Nephron progenitor cell (in vitro differentiated cells): Measurements from ENCODE around the gene ZNF512B.
"Not testable (repeated sequence)": the region's sequence is repeated elsewhere in the genome, so short reads cannot be mapped to it uniquely, and the experiment has no call there.

Source experiments
- DNase-seq: peaks from one replicate; pipeline ENCODE4 v3.0.0; 2021
- H3K27ac Mint-ChIP-seq: 2 replicates; pipeline ENCODE4 v1.8.0; 2021; ENCODE audit warnings: mild to moderate bottlenecking, moderate library complexity, mixed read lengths
- H3K27me3 Mint-ChIP-seq: 2 replicates; pipeline ENCODE4 v1.8.0; 2021; ENCODE audit warnings: mild to moderate bottlenecking, low read depth, mixed read lengths; ENCODE audit not compliant: poor library complexity
- H3K36me3 Mint-ChIP-seq: 2 replicates; pipeline ENCODE4 v1.8.0; 2021; ENCODE audit warnings: low read depth, mixed read lengths
- H3K4me1 Mint-ChIP-seq: 2 replicates; pipeline ENCODE4 v1.8.0; 2021; ENCODE audit warnings: mixed read lengths
- H3K4me3 Mint-ChIP-seq: 2 replicates; pipeline ENCODE4 v1.8.0; 2021; ENCODE audit warnings: mild to moderate bottlenecking, moderate library complexity, mixed read lengths
- H3K9me3 Mint-ChIP-seq: 2 replicates; pipeline ENCODE4 v1.8.0; 2021; ENCODE audit warnings: mild to moderate bottlenecking, moderate library complexity, mixed read lengths
- TF ChIP-seq, protein P1 (sequence below): fragments of 200-600 bp; sonication (generic); IDR thresholded peaks from 2 replicates; pipeline ENCODE4 v1.5.0; 2021; ENCODE audit warnings: antibody characterized with exemption

ZNF512B gene

DNA sequence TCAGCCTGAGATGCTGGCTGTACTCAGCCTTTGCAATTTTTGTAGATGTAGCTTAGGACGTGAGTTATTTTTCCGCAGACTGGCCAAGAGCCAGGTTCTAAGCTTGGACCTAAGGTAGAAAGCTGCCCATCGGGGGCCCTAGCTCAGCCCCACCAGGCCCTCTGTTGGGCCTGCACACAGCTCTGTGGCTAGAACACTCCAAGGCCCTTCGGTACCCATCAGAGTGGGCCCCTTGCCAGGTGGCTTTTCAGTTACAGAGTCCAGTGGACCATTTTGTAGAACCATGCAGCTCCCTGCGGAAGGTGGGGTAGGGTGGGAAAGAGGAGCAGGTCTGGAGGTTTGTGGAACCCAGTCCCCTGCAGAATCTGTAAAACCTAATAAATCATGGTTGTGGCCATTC is 36.1 kb downstream of the ZNF512B start:
- Mint-ChIP-seq H3K27ac (peak overlapping the region; percentile 42), H3K4me3 (no peak overlapping the region), H3K27me3 (no peaks in the 10 kb centered on the region), H3K9me3 (no peaks in the 10 kb centered on the region), H3K36me3 (peaks cover 66% of the 10 kb centered on the region), H3K4me1 (peaks cover 19% of the 10 kb centered on the region)
- TF ChIP-seq, protein P1, sequence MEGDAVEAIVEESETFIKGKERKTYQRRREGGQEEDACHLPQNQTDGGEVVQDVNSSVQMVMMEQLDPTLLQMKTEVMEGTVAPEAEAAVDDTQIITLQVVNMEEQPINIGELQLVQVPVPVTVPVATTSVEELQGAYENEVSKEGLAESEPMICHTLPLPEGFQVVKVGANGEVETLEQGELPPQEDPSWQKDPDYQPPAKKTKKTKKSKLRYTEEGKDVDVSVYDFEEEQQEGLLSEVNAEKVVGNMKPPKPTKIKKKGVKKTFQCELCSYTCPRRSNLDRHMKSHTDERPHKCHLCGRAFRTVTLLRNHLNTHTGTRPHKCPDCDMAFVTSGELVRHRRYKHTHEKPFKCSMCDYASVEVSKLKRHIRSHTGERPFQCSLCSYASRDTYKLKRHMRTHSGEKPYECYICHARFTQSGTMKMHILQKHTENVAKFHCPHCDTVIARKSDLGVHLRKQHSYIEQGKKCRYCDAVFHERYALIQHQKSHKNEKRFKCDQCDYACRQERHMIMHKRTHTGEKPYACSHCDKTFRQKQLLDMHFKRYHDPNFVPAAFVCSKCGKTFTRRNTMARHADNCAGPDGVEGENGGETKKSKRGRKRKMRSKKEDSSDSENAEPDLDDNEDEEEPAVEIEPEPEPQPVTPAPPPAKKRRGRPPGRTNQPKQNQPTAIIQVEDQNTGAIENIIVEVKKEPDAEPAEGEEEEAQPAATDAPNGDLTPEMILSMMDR = no peak
- DNase-seq = no peak

DNA sequence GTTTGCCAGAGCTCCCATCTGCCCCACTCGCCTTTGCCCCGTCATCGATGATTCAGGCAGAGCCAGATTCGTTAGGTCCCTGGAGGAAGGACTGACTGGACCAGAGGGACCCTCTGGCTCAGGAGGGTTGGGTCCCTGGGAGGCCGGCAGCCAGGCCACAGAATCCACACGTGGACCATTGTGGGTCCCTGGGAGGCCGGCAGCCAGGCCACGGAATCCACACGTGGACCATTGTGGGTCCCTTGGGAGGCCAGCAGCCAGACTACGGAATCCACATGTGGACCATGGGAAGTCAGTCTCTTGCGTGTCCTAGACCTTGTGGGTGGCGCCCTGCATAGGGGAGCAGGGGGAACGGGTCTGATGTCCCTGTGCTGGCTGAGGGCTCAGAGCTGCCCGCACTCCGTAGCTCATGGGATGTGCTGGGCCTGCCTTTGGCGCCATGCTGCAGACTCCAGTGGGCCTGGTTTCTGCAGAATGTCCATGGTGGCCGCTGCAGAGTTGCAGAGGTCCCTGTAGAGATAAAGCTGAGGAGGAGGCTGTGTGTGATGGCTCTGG is 37.0 kb downstream of the ZNF512B start:
- Mint-ChIP-seq H3K4me1 (peaks cover 19% of the 10 kb centered on the region), H3K9me3 (no peaks in the 10 kb centered on the region), H3K27ac (no peak overlapping the region), H3K36me3 (peaks cover 69% of the 10 kb centered on the region), H3K4me3 (no peak overlapping the region), H3K27me3 (no peaks in the 10 kb centered on the region)
- TF ChIP-seq, protein P1 = no peak
- no peak for DNase-seq

DNA sequence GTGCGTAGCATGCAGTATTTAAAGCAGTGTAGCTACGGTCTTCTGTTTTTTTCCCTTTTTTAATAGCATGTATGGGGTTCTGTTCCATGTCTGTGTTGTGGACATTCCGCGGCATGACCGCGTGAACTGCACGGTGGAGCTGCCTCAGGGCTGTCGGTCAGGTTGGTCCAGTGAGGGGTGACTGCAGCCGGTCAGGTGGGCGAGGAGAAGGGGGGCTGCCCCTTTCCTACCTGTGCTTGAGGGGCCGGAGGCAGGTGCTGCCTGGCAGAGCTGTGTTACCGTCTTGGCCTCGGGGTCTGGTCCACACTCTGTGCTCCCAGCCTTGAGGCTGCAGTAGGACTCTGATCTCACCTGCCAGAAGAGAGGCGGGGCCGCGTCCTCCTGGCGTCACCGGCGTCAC is 38.0 kb downstream of the ZNF512B start:
- H3K4me1 Mint-ChIP-seq = peaks cover 19% of the 10 kb centered on the region
- no peak overlapping the region for H3K4me3 Mint-ChIP-seq
- H3K27ac Mint-ChIP-seq = no peak overlapping the region
- H3K27me3 Mint-ChIP-seq = no peaks in the 10 kb centered on the region
- H3K9me3 Mint-ChIP-seq = no peaks in the 10 kb centered on the region
- H3K36me3 Mint-ChIP-seq = peaks cover 70% of the 10 kb centered on the region
- TF ChIP-seq, protein P1 = no peak
- DNase-seq = no peak

DNA sequence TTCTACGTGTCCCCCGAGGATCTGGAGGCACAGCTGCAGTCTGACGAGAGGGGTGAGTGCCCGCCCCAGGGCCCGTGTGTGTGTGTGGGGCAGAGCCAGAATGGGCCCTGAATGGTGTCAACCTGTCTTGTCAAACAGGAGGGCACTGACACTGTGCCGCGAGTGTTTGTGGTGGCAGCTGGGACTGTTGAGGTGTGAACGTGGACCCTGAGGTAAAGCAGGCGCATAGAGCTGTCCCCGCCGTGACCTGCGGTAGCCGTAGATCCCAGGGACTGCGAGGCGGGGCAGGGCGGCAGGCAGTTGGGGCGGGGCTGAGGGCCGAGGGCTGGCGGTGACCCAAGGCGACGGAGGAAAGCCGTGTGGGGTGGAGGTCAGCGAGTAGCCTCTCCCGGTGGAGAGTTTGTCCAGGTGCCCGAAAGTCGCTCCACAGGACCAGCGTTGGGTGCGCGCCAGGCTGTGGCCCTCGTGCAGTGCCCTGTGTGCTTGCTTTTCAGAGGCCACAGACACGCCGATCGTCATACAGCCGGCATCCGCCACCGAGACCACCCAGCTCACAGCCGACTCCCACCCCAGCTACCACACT is 38.7 kb downstream of the ZNF512B start:
- no peak overlapping the region for H3K27ac Mint-ChIP-seq
- peaks cover 70% of the 10 kb centered on the region for H3K36me3 Mint-ChIP-seq
- H3K27me3 Mint-ChIP-seq = no peaks in the 10 kb centered on the region
- H3K9me3 Mint-ChIP-seq = no peaks in the 10 kb centered on the region
- H3K4me1 Mint-ChIP-seq = peaks cover 20% of the 10 kb centered on the region
- TF ChIP-seq, protein P1 = no peak
- DNase-seq = no peak
- no peak overlapping the region for H3K4me3 Mint-ChIP-seq

DNA sequence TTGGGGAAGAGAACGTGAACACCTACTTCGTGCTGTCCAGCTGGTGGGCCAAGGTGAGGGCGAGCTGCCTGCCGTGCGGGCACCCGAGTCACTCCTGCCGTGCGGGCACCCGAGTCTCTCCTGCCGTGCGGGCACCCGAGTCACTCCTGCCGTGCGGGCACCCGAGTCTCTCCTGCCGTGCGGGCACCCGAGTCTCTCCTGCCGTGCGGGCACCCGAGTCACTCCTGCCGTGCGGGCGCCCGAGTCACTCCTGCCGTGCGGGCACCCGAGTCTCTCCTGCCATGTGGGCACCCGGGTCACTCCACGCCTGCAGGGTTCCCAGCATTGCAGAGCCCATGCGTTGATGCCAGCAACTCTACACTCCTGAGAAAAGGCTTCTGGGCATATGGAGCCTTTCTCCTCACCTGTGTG is 40.3 kb downstream of the ZNF512B start:
- not testable (repeated sequence) for H3K9me3 Mint-ChIP-seq

DNA sequence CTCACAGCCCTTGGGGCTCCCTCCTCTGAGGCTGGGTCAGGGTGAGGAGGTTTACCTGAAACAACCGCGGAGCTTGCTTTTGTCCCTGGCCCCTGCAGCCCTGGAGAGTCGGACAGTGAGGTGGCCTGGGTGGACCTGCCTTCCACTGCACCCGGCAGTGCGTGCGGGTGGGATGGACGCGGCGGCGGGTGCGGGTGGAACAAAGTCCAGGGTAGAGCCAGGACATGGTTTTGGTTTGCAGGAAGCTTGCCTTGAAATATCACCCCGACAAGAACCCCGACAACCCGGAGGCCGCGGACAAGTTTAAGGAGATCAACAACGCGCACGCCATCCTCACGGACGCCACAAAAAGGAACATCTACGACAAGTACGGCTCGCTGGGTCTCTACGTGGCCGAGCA is 40.7 kb downstream of the ZNF512B start:
- no peak overlapping the region for H3K4me3 Mint-ChIP-seq
- TF ChIP-seq, protein P1 = no peak
- no peak overlapping the region for H3K27ac Mint-ChIP-seq
- H3K36me3 Mint-ChIP-seq = peaks cover 62% of the 10 kb centered on the region
- peaks cover 11% of the 10 kb centered on the region for H3K4me1 Mint-ChIP-seq
- DNase-seq = no peak
- H3K27me3 Mint-ChIP-seq = no peaks in the 10 kb centered on the region
- no peaks in the 10 kb centered on the region for H3K9me3 Mint-ChIP-seq

More for the DNA sequence above, 40.3 kb downstream of the ZNF512B start:
- Mint-ChIP-seq H3K27ac (peak overlapping the region; percentile 69), H3K36me3 (peaks cover 64% of the 10 kb centered on the region), H3K4me1 (peaks cover 15% of the 10 kb centered on the region)
- not testable (repeated sequence) for H3K27me3 Mint-ChIP-seq, DNase-seq, H3K4me3 Mint-ChIP-seq
